Measurements from ENCODE around the gene SGSM2. TPM values are rescaled to one million over a fixed set of nuclear protein-coding genes. Genes with fewer than 3 reads are reported as not detected.

The SGSM2 gene
- total RNA-seq, 4 donors from 2014 or later = 31.5 to 93.3 (median 63.7) TPM

GRCh38 chr17:2385240-2386210 lies 48.2 kb downstream of the SGSM2 start:
- 43 to 56% methylated on average over 13 to 18 of the region's 18 CpGs for WGBS, 2 donors
- Histone ChIP-seq H3K9me3 (no peaks in the 10 kb centered on the region), H3K27me3 (no peaks in the 10 kb centered on the region), H3K4me1 (peaks cover 0 to 59% (median 11%) of the 10 kb centered on the region in 4 donors), H3K4me3 (no peak overlapping the region), H3K27ac (peak overlapping the region in 3 of 4 donors; percentile 5 to 55 (median 30)), H3K36me3 (peaks cover 0 to 51% (median 4%) of the 10 kb centered on the region in 3 donors)
- DNase-seq (ENCODE audit: low spot score in 2 of 2) = no peak
- TF ChIP-seq EP300 (IDR thresholded peaks at IDR 0.05) = peak in 1 of 2 donors; percentile 5
- TF ChIP-seq POLR2A (IDR thresholded peaks at IDR 0.05) = no peak

- DNase-seq (ENCODE audit: low spot score in 2 of 2) = no peak
- H3K4me3 ChIP-seq = no peak overlapping the region
- TF ChIP-seq EP300 (IDR thresholded peaks at IDR 0.05) = peak in 1 of 2 donors; percentile 10
- no peak for TF ChIP-seq CTCF (IDR thresholded peaks at IDR 0.05)
- peaks cover 0 to 40% (median 4%) of the 10 kb centered on the region in 3 donors for H3K36me3 ChIP-seq
- H3K27ac ChIP-seq = peak overlapping the region in 2 of 4 donors; percentile 5 to 55
- no peaks in the 10 kb centered on the region for H3K27me3 ChIP-seq
- H3K4me1 ChIP-seq = peaks cover 0 to 62% (median 21%) of the 10 kb centered on the region in 4 donors
- H3K9me3 ChIP-seq = no peaks in the 10 kb centered on the region
- 67 to 75% methylated on average over 13 to 20 of the region's 22 CpGs for WGBS, 2 donors
Measured at GRCh38 chr17:2386400-2387085, 49.2 kb downstream of the SGSM2 start.

GRCh38 chr17:2387086-2388019 lies 50.1 kb downstream of the SGSM2 start:
- no peak for DNase-seq (ENCODE audit: low spot score in 2 of 2)
- H3K36me3 ChIP-seq = peaks cover 0 to 37% (median 4%) of the 10 kb centered on the region in 3 donors
- no peaks in the 10 kb centered on the region for H3K27me3 ChIP-seq
- H3K4me1 ChIP-seq = peaks cover 0 to 67% (median 26%) of the 10 kb centered on the region in 4 donors
- 77 to 79% methylated on average over 33 to 39 of the region's 41 CpGs for WGBS, 2 donors
- H3K4me3 ChIP-seq = no peak overlapping the region
- peak in 1 of 2 donors; percentile 3 for TF ChIP-seq EP300 (IDR thresholded peaks at IDR 0.05)
- TF ChIP-seq POLR2A (IDR thresholded peaks at IDR 0.05) = no peak
- no peaks in the 10 kb centered on the region for H3K9me3 ChIP-seq
- H3K27ac ChIP-seq = peak overlapping the region in 1 of 4 donors; percentile 55

GRCh38 chr17:2388020-2388682 lies 50.9 kb downstream of the SGSM2 start:
- Histone ChIP-seq H3K36me3 (peaks cover 0 to 37% (median 4%) of the 10 kb centered on the region in 3 donors), H3K27me3 (no peaks in the 10 kb centered on the region), H3K9me3 (no peaks in the 10 kb centered on the region), H3K4me3 (no peak overlapping the region), H3K4me1 (peaks cover 0 to 60% (median 24%) of the 10 kb centered on the region in 4 donors), H3K27ac (peak overlapping the region in 1 of 4 donors; percentile 55)
- no peak for DNase-seq (ENCODE audit: low spot score in 2 of 2)
- WGBS, 2 donors = 86% methylated on average over 21 of the region's 21 CpGs
- TF ChIP-seq CTCF (IDR thresholded peaks at IDR 0.05) (no peak), POLR2A (IDR thresholded peaks at IDR 0.05) (no peak), EP300 (IDR thresholded peaks at IDR 0.05) (no peak)

GRCh38 chr17:2388683-2389055 lies 51.4 kb downstream of the SGSM2 start:
- peaks cover 0 to 56% (median 24%) of the 10 kb centered on the region in 4 donors for H3K4me1 ChIP-seq
- no peaks in the 10 kb centered on the region for H3K27me3 ChIP-seq
- TF ChIP-seq POLR2A (IDR thresholded peaks at IDR 0.05) = no peak
- no peak for TF ChIP-seq EP300 (IDR thresholded peaks at IDR 0.05)
- TF ChIP-seq CTCF (IDR thresholded peaks at IDR 0.05) = no peak
- WGBS, 2 donors = 85 to 87% methylated on average over 15 of the region's 15 CpGs
- H3K27ac ChIP-seq = peak overlapping the region in 1 of 4 donors; percentile 99
- H3K36me3 ChIP-seq = peaks cover 0 to 37% (median 4%) of the 10 kb centered on the region in 3 donors
- H3K9me3 ChIP-seq = no peaks in the 10 kb centered on the region
- H3K4me3 ChIP-seq = no peak overlapping the region
- no peak for DNase-seq (ENCODE audit: low spot score in 2 of 2)

All from tibial nerve (tissue), 4 donors.